ENCODE results near the gene POLR2F.

GRCh38 chr22:37970864-37971263 lies 17.4 kb downstream of the POLR2F start:
- no peak for TF ChIP-seq CTCF (optimal IDR thresholded peaks at IDR 0.05 in 1 of 3, IDR thresholded peaks at IDR 0.05 in 1 of 3, conservative IDR thresholded peaks at IDR 0.05 in 1 of 3; ENCODE audit: extremely low read depth in 1 of 3, insufficient read depth in 2 of 3, low read length in 3 of 3)
- TF ChIP-seq EZH2 (IDR thresholded peaks at IDR 0.05; ENCODE audit: low read length), result no peak

All from keratinocyte (primary cell).